LoVo (cell line): Measurements from ENCODE around the gene ZBED3.

Experiments used
- DNase-seq: peaks from one replicate; pipeline ENCODE4 v3.0.0-alpha.2; 2016; ENCODE audit warnings: low spot score

The ZBED3 gene

DNA sequence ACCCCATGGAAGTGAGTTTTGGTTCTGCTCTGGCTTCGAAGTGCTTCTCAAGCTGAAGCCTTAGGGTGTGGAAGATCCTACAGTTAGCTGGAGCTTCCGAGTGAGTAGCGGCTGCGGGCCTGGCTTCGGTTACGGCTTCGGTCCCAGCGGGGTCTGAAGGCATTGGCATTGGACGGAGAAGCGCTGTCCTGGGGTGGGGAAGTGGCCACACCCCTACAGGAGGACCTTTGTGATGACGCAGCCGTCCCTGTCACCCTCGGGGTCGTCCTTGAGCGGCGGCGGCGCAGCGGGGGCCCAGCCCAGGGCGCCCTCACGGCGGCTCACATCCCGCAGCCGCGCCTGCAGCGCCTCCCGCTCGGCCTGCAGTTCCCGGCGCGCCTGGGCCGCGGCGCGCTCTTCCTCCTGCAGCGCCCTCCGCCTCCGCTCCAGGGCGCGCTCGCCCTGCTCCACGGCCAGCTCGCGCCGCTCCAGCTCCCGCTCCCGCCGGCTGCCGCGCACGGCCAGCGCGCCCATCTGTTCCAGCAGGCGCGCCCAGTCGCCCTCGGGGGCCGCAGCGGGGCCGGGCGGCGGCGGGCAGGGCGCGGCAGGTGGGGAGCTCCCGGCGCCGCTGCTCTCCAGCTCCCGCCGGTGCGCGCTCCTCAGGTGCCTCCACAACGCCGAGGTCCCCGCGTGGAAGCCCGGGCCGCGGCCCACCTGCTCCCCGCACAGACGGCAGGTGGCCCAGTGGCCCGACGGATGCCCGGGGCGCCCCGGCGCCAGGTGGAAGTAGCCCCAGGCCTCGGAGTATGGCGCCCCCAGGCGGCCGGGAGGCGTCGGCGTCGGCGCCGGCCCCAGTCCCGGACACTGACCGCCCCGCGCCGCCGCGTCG, 9.9 kb downstream of the ZBED3 start:
- no peak for DNase-seq

DNA sequence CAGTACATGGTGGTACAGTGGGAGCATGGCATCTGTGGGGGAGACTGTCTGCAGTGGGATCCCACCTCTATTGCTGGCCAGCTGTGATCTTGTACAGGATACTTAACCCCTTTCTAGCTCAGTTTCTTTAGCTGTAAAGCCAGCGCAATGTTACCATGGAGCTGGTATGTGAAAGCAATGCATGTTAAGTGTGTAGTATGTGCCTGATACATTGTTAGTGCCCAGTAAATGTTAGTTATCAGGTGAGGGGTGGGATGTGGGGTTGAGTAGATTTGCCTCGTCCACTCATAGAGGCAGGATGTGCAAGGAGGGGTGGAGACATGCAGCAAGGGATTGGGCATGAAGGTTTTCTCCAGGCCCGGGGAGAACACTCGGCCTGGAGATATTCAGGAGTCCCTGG, 12.3 kb downstream of the ZBED3 start:
- DNase-seq: no peak

DNA sequence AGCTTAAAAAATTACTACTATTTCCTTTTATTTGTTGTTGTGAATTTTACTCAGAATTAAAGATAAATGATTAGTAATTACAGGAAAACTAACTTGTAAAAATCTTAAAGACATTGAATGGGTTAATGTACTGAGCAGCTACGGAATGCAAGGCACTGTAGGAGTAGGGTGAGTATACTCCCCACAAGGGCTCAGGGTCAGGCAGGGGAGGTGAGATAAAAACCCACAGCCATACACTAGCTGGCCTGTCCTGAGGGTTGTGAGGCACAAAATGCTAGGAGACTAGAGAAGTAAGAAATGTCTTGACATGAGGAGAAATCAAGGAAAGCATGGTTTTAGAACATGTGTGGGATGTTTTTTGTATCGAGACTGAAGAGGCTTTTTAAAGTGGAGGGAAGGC, 13.4 kb downstream of the ZBED3 start:
- DNase-seq: no peak

DNA sequence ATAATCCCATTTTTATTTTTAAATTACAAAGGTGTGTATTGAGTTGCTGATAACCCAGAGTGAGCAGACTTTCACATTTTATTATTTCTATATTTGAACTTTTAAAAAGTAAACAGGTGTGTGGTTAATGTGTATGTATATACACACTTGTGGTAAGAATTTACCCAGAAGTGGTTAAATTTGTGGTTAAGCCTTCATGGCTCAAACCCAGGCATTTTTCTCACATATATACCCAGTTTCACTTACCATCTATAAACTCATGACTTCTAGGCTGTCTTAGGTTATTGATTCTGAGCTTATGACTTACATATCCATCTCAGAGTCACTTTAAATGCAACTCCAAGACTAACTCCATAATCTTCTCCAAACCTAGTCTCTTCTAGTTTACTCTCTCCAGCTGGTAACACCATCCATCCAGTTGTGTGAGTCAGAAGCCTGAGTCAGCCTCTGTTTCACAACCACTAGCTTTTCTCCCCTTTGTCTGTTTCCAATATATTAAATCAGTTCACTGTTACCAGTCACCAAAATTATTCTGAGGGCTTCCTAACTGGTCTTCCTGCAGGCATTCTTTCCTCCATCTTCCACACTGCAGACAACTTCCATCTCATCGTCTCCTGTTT, 20.2 kb downstream of the ZBED3 start:
- DNase-seq: no peak

DNA sequence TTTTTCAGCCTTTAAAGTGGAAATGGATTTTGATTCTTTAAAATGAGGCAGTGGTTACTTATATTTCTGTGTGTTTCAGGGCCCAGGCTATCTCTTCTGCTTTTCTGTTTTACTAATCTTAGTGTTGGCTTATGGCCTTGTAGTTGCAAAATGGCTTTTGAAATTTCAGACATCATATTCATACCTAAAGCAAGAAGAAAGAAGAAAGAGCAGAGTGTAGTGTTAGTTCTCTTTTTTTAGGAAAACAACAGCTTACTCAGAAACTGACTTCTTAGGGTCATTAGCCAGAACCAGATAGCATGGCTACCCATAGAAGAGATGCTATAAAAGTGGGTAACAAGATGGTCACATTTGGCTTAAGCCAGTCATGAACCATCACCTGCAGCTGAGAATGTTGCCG, 20.9 kb downstream of the ZBED3 start:
- DNase-seq: no peak

DNA sequence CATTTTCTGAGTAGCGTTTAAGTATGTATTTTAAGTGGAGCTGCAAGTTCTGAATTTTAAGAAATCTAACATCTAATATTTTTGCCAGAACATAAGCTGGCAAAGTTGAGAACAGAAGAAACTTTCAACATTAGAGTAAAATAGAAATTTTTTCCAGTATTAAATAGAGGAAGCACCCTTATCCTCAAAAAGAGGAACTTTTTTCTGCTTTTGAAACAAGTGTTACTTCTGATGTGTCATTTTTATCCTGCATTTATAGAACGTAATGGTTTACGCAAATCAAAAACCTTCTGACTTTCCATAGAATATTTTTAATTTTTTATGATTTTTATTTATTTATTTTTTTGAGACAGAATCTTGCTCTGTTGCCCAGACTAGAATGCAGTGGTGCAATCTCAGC, 21.8 kb downstream of the ZBED3 start:
- no peak for DNase-seq

DNA sequence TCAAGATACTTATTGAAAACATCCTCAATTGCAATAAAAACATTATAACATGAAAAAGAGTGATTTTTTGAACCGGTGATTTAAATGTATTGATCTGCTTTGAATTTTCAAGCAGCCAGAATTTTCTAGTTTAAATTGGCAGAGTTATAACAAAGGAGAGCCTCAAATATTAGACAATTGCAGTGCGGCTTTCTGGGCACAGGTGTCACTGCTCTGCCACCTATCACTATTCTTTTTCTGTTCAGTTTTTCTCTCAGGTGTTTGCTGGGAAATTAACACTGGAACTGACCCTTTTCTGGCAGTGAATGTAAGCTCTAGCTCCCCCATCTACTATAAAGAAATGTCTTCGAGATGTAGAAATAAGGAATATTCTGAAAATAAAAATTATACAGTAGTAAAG, 23.0 kb downstream of the ZBED3 start:
- DNase-seq: no peak

DNA sequence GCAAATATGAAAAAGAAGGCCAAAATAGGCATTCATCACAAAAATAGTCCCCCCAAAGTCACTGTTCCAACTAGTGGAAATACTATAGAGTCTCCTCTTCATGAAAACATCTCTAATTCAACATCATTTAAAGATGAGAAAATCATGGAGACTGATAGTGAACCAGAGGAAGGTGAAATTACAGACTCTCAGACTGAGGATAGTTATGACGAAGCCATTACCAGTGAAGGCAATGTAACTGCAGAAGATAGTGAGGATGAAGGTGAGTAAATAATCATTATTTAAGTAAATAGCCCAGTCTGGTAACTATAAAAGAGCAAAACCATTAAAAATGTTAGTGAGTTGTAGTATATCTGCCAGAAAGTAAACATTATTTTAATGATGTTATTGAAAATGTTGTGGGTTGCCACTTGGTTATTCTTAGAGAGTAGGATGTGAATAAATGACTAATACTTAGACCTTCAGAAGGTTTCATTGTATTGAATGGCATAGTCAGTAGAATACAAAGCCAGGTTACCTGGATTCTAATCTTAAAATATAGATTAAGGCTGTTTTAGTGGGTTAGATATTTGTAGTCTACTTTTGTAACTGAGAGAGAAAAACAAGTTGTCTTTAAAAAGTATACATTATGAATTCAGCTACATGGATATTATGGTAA, 40.5 kb downstream of the ZBED3 start:
- no peak for DNase-seq

DNA sequence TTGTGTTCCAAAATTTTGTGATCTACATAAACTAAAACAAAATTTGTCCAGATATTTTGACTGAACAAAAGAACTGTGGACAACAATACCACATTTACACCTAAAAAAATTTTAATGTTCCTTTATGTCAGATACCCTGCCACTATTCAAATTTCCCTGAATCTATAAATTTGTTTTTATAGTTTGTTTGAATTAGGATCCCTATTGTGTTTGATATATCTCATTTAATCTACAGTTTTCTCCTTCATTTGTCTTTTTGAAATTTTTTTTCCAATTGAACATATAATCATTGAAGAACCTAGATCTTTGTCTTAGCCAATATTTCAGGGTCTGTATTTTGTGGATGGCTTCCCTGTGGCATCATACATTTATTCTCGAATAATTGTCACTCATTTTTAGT, 51.1 kb downstream of the ZBED3 start:
- DNase-seq: no peak

DNA sequence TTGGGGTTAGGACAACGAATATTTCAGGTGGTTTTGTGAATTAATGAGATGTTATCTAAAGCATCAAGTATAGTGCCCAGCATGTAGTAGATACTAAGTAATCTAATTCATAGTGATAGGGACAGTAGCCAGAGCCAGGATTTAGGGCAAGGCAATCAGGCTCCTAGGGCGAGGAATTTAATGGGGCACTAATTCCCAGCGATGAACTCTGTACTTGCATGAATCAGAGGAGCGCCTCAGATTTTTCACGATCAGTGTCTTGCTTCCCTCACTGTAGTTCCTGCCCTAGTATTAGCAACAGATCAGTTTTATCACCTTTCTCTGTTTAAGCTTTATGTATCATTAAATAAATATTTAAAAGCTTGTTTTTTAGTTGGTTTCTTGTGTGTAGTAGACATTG, 53.7 kb downstream of the ZBED3 start:
- no peak for DNase-seq

DNA sequence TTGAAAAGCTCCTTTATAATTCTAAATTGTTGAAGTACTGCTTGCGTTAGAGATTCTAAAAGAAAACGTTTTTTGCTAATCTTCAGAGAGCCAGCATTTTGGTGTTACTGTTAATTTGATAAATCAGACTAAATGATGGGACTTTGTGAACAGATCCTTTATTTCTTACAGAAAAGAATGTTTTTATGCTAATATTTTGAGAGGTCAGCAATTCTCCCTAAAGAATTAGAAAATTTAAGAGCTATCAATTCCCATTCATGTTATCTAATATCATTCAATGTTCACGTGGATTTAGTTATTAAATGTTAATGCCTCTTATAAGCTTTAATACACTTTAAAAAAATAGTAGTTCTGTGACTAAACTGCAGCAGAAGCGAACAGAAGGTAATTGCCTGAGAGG, 54.5 kb downstream of the ZBED3 start:
- DNase-seq: no peak

DNA sequence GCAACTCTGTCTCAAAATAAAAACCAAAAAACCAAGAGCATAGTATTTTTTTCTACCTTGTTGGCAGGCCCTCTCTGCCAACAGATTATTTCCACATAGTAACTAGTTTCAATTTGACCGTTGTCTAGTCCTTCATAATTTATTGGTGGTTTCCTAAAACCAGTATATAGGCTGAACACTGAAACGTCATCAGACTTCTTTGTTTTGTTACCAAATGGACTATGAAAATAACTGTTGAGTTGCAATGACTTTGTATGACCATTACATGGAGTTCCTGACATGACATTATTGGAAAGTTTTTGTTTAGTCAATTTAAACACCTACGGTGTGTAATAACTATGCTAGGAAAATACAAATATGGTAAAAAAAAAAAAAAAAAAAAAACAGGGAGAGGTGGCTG, 55.2 kb downstream of the ZBED3 start:
- no peak for DNase-seq

DNA sequence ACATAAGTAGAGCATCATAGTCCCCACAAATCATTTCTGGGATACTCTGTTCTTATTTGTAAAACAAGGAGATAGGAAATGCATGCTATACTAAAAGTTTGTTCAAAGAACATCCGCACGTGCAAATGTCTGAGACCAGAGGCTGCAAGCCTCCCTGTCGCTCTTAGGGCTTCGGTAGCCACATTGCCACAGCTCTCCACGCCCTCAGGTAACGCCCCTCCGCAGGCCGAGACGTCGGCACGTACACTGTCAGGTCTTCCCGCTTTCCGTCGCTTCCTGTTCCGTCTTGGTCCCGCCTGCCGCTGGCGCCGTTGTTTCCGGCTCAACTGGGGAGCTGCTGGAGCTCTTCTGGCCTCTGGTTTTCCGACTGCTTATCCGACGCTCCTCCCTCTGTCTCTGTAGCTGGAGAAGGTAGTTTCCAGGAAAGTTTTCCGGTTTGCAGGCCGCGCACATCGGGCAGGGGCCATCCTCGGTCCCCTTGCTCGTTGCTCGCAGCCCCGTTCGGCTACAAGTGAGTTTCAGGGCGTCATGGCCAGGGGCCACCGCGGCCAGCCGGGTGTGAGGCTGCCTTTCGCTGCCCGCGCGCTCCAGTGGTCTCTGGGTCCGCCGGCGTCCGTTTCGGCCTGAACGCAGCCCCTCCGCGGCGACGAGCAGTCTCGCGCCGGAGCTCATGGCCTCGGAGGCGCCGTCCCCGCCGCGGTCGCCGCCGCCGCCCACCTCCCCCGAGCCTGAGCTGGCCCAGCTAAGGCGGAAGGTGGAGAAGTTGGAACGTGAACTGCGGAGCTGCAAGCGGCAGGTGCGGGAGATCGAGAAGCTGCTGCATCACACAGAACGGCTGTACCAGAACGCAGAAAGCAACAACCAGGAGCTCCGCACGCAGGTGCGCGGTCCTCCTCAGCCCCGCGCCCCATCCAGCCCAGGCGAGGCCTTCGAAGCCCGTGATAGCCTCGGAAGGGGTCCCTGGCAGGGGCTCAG, 56.7 kb downstream of the ZBED3 start, which contains the start of gene AGGF1:
Gene AGGF1, plus strand, starts transcription at position 308 of the 975 bp plus-strand sequence. Its CDS starts 363 bp downstream, at position 671.
- peak; percentile 97 for DNase-seq

DNA sequence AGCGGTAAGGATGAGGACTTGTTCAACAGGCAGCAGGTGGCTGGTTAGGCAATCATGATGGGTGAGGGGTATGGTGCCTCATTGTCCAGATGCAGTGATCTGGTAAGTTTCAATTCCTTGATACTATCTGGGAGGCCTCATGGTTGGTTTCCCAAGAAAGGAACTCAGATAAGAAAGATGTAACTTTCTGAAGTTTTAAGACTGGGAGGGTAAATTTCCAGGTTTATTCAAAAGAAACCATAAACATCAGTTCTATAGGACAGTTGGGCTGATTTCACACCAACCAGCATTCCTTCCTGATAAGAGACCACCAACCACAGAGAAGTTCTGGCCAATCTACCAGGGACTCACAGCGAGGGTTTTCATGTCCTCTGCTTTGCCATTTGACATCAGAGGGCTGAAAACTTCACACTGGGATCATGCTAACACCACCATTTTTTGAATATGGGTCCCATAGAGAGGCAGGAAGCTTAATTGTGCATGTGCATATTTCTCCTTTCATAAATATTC, 57.7 kb downstream of the ZBED3 start:
- DNase-seq: no peak

DNA sequence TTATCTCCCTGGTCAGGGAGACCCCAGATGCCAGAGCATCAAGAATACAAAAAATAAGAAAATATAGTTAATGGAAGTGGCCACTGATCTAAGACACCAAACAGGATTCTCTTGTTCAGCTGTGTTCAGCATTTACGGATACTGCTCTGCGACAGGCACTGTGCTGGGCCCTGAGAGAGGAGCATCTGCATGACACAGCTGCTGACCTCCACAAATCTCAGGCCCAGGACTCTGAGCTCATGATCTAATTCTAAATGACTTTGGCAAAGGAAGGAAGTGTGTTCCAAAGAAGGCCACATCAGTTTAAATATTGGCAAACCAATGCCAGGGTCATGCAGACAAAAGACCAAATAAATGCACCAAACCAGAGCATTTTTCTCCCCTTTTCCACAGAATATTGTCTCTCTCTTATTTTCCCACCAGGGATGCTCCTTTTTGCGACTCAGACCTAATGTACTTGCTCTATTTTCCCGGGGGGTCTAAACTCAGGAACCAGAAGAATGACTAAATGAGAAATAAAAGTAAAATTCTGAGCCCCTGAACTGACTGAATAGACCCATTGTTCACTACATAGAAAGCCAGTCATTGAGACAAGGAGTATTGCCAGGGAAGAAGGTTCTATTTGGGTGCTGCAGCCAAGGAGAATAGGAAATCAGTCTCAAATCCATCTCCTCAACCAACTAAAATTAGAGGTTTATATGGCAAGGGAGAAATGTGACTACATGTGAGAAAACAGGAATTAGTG, 58.3 kb downstream of the ZBED3 start:
- DNase-seq: no peak

DNA sequence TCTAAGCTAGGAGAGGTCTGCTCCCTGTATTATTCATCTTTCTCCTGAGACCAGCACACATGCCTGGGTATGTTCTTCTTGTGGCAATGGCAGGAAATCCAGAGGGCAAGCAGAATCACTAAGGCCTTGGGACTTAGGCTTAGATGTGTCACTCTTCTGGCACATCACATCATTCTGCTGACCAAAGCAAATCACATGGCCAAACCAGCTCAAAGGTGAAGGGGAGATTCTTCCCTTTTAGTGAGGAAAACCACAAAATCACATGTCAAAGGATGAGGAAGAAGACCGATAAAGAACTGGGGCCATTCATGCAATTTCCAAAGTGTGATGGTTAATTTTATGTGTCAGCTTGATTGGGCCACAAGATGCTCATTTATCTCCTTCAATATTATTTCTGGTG, 62.6 kb downstream of the ZBED3 start:
- DNase-seq: no peak

DNA sequence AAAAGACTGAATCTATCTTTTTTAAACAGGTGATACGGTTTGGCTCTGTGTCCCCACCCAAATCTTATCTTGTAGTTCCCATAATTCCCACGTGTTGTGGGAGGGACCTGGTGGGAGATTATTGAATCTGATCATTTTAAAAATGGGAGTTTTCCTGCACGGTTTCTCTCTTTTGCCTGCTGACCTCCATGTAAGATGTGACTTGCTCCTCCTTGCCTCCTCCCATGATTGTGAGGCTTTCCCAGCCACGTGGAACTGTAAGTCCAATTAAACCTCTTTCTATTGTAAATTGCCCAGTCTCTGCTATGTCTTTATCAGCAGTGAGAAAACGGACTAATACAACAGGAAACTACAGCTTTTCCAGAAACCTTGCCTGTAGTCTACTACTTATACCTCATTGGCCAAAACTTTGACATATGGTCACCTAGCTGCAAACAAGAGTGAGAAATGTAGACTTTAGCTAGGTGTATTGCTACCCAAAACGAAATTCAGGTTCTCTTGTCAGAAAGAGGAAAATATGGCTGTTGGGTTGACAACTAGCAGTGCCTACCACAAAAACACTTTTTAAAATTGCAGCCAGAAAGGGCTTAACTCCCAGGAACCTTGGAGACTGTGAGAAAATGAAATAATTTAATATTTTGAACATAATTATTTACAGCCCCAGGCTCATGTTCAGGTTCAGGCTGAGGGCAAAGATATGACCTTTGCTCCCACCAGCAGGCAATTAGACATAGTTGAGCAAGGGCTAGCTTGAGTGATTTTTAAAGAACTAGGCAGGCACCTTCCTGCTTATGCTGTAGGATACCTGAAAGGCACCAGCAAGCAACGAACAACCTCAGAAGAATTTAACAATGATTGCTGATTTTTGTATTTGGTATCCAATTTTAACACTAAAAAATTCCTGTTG, 64.3 kb downstream of the ZBED3 start:
- no peak for DNase-seq
